HepG2 (cell line): Measurements from ENCODE around the gene CHRFAM7A. TPM values are rescaled to one million over a fixed set of nuclear protein-coding genes. Genes with fewer than 3 reads are reported as not detected.
"Not testable (repeated sequence)": the region's sequence is repeated elsewhere in the genome, so short reads cannot be mapped to it uniquely, and the experiment has no call there.

Experiments used
- ATAC-seq: fragments of 200-7000 bp; cut with Tn5 transposase; 3 replicates; pipeline ENCODE4 v1.9.1; 2020; ENCODE audit warnings: mild to moderate bottlenecking, moderate library complexity
- BruUV-seq: library from RNA; stranded (reverse); fragments of 400-500 nt; replicated peaks from 2 replicates; lab custom pipeline; 2021; lab: Mats Ljungman, UMichigan
- CTCF ChIA-PET: fragments of 300-600 bp; formaldehyde crosslinking; extraction: SDS; loops from one replicate; lab custom pipeline; 2021; ENCODE audit warnings: low total read pairs, inconsistent platforms, low intra/inter-chr PET ratio; lab: Yijun Ruan, JAX
- POLR2A ChIA-PET: fragments of 350-600 bp; sonication (Branson Sonifier 250); formaldehyde crosslinking; loops from one replicate; lab custom pipeline; 2020; ENCODE audit warnings: antibody characterized with exemption, inconsistent platforms; lab: Yijun Ruan, JAX
- DNase-seq: peaks from one replicate; pipeline ENCODE4 v3.0.0-alpha.2; 2015; ENCODE audit warnings: low spot score
- FAIRE-seq: peaks from 3 replicates; lab custom pipeline; 2011; peaks lifted over from hg19 to GRCh38; lab: Jason Lieb, UNC
- H2AFZ ChIP-seq: one replicate; pipeline ENCODE4 v1.6.1; 2011; ENCODE audit warnings: low read length, inconsistent platforms
- H3K27ac ChIP-seq: fragments of 300-600 bp; 3 replicates; pipeline ENCODE4 v1.8.0; 2011; ENCODE audit warnings: mixed run types, mild to moderate bottlenecking, mixed read lengths, low read length, inconsistent platforms; ENCODE audit not compliant: insufficient read depth; ENCODE audit errors: extremely low read length
- H3K27me3 ChIP-seq, 2 experiments: fragments of 200-600 bp in 1 of 2; 2 replicates in 1 of 2; 3 replicates in 1 of 2; pipeline versions ENCODE4 v1.6.0 to v1.8.0; 2011; ENCODE audit warnings: low read length in 2 of 2, mild to moderate bottlenecking in 2 of 2, moderate library complexity in 2 of 2, inconsistent platforms in 1 of 2; ENCODE audit not compliant: insufficient read depth in 2 of 2, control insufficient read depth in 1 of 2
- H3K36me3 ChIP-seq, 2 experiments: fragments of 200-600 bp in 1 of 2; replicated peaks in 1 of 2; 2 replicates in 1 of 2; 3 replicates in 1 of 2; pipeline versions ENCODE4 v1.5.1 to v1.8.0; 2011; ENCODE audit warnings: low read length in 2 of 2, inconsistent platforms in 1 of 2; ENCODE audit not compliant: insufficient read depth in 2 of 2, control insufficient read depth in 1 of 2
- H3K4me1 ChIP-seq: 2 replicates; pipeline ENCODE4 v1.5.1; 2012; ENCODE audit warnings: low read length, inconsistent platforms; ENCODE audit not compliant: insufficient read depth
- H3K4me2 ChIP-seq: 2 replicates; pipeline ENCODE4 v1.6.0; 2011; ENCODE audit warnings: low read depth, low read length, inconsistent platforms
- H3K4me3 ChIP-seq, 3 experiments: fragments of 200-600 bp in 1 of 3; sonication (generic), shearing (Covaris generic) in 1 of 3; replicated peaks in 1 of 3; 2 replicates each; pipeline ENCODE4 v1.5.1; 2011 to 2016; ENCODE audit warnings: low read length in 3 of 3, inconsistent platforms in 2 of 3, low read depth in 2 of 3, mild to moderate bottlenecking in 2 of 3, control low read depth in 1 of 3, mixed read lengths in 1 of 3; ENCODE audit not compliant: insufficient read depth in 1 of 3
- H3K79me2 ChIP-seq: one replicate; pipeline ENCODE4 v1.6.1; 2011; ENCODE audit warnings: low read length, inconsistent platforms; ENCODE audit not compliant: insufficient read depth
- H3K9ac ChIP-seq: 2 replicates; pipeline ENCODE4 v1.6.0; 2011; ENCODE audit warnings: mild to moderate bottlenecking, low read depth, low read length, inconsistent platforms; ENCODE audit not compliant: insufficient read depth
- H3K9me3 ChIP-seq: 2 replicates; pipeline ENCODE4 v1.5.1; 2012; ENCODE audit warnings: mild to moderate bottlenecking, low read length
- H4K20me1 ChIP-seq: 2 replicates; pipeline ENCODE4 v1.6.0; 2011; ENCODE audit warnings: inconsistent platforms, mild to moderate bottlenecking, low read length, moderate library complexity; ENCODE audit not compliant: insufficient read depth
- WGBS: methylation state at CpG from one replicate; pipeline ENCODE4 v1.1.6; 2017; ENCODE audit warnings: low lambda C conversion rate; 5-methylcytosine and 5-hydroxymethylcytosine counted together
- in situ Hi-C: cut with HindIII; loops from 2 replicates; pipeline ENCODE4 v1.10.0; 2017; ENCODE audit warnings: low pct_unique_long_range_greater_than_20kb; ENCODE audit not compliant: extremely low pct_ligation_motif_present
- intact Hi-C: fragments of 100-400 bp; cut with micrococcal nuclease; formaldehyde crosslinking; loops from one replicate; pipeline ENCODE4 v1.10.0; 2022; ENCODE audit not compliant: unreplicated experiment
- polyA plus RNA-seq, 8 experiments: library from polyadenylated mRNA; depleted of rRNA in 3 of 8; stranded (reverse) in 7 of 8; unstranded in 1 of 8; fragments of >200 nt; fragmentation: Illumina TruSeq in 4 of 8; extraction: Trizol in 4 of 8; gene quantifications; 2 replicates each; pipeline versions ENCODE4 v1.2.1 to v1.2.3, GENCODE V29; 2011 to 2016; ENCODE audit warnings: low read depth in 4 of 8, missing spikeins in 1 of 8, mixed read lengths in 1 of 8; ENCODE audit not compliant: insufficient read depth in 1 of 8
- total RNA-seq, 5 experiments: library from RNA; depleted of rRNA; stranded (reverse); fragments of >200 nt; fragmentation: Illumina TruSeq; extraction: Trizol; gene quantifications; 2 replicates each; pipeline ENCODE4 v1.2.3, GENCODE V29; 2016; ENCODE audit warnings: low read depth in 1 of 5

The CHRFAM7A gene
- total and polyA plus RNA-seq, 2 of the 13 experiments (the other 11 are each of a cell fraction or from before 2014, with no cell fraction given), result 1.2 to 1.7 TPM

DNA sequence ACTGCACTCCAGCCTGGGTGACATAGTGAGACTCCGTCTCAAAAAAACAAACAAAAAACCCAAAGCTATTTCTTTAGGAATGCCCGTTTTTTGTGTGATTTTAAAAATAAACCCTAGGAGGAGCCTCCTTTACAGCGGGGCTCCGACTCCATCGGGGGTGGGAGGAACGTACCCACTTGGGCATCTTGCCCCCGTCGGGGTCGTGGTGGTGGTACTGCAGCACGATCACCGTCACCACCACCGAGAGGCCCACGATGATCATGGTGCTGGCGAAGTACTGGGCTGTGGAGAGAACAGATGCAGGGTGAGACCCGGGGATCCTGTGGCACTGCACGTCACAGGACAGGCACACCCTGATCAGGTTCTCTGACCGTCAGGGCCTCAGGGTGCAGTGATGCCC lies 26.1 kb downstream of the CHRFAM7A start:
- H4K20me1 ChIP-seq, CTCF ChIA-PET, DNase-seq, intact Hi-C loops, H3K4me3 ChIP-seq, H3K27ac ChIP-seq, FAIRE-seq, H2AFZ ChIP-seq, H3K9me3 ChIP-seq, H3K4me2 ChIP-seq, H3K27me3 ChIP-seq, ATAC-seq, H3K4me1 ChIP-seq, H3K79me2 ChIP-seq, BruUV-seq, POLR2A ChIA-PET, H3K9ac ChIP-seq, H3K36me3 ChIP-seq, in situ Hi-C loops: not testable (repeated sequence)
- WGBS, result 95% methylated on average over 13 of the region's 17 CpGs

DNA sequence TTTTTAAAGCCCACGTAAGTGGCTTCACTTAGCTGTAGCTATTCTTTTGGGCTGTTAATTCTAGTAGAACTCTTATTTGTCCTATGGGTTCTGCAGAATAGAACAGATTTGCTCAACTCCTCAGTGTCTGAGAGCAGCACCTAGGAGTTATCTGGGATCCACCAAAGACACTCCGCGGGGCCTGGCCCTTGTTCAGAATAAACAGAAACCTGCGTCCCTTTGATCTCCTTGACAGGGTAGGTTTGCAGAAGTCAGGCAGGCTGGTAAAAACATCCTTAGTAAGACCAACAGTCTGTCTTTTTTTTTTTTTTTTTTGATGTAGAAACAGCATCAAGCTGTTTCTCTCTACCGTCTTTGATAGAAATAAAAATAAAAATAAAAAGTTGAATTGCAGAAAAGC lies 31.9 kb downstream of the CHRFAM7A start:
- H3K9ac ChIP-seq, H3K27ac ChIP-seq, DNase-seq, intact Hi-C loops, H3K4me1 ChIP-seq, in situ Hi-C loops, BruUV-seq, H3K4me2 ChIP-seq, POLR2A ChIA-PET, H3K79me2 ChIP-seq, H2AFZ ChIP-seq, CTCF ChIA-PET, H4K20me1 ChIP-seq, H3K9me3 ChIP-seq, ATAC-seq, H3K4me3 ChIP-seq, H3K36me3 ChIP-seq, H3K27me3 ChIP-seq: not testable (repeated sequence)
- peak; percentile 34 for FAIRE-seq
- WGBS, result 61% methylated on average over 2 of the region's 5 CpGs

- H3K4me1 ChIP-seq, H4K20me1 ChIP-seq, H3K9ac ChIP-seq, in situ Hi-C loops, H3K4me2 ChIP-seq, H3K27me3 ChIP-seq, CTCF ChIA-PET, ATAC-seq, DNase-seq, H2AFZ ChIP-seq, H3K9me3 ChIP-seq, H3K27ac ChIP-seq, BruUV-seq, H3K36me3 ChIP-seq, H3K79me2 ChIP-seq, intact Hi-C loops, POLR2A ChIA-PET, H3K4me3 ChIP-seq: not testable (repeated sequence)
- WGBS, result no CpG with 5 or more reads among the region's 2 CpGs
- peak; percentile 23 for FAIRE-seq
Measured at GRCh38 chr15:30360990-30361389, 32.4 kb downstream of the CHRFAM7A start.

- ATAC-seq, H3K4me1 ChIP-seq, H4K20me1 ChIP-seq, H3K9me3 ChIP-seq, H3K4me3 ChIP-seq, intact Hi-C loops, DNase-seq, BruUV-seq, FAIRE-seq, H3K36me3 ChIP-seq, H3K4me2 ChIP-seq, H3K27me3 ChIP-seq, H2AFZ ChIP-seq, in situ Hi-C loops, POLR2A ChIA-PET, CTCF ChIA-PET, H3K9ac ChIP-seq, H3K79me2 ChIP-seq, H3K27ac ChIP-seq: not testable (repeated sequence)
- 89% methylated on average over 5 of the region's 6 CpGs for WGBS
Measured at GRCh38 chr15:30355043-30355442, 38.3 kb downstream of the CHRFAM7A start.
